GM12878 (cell line): ENCODE measurements around the gene MYG1. TPM values are rescaled to one million over a fixed set of nuclear protein-coding genes. Genes with fewer than 3 reads are reported as not detected.
A peak's percentile ranks its signal among the peaks of the same experiment; 100 is the strongest.

Experiments
- ATAC-seq: fragments of 200-7000 bp; cut with Tn5 transposase; 3 replicates; pipeline ENCODE4 v1.9.1; 2020; ENCODE audit warnings: mild to moderate bottlenecking, moderate library complexity
- BruUV-seq: library from RNA; stranded (reverse); fragments of 400-500 nt; replicated peaks from 2 replicates; lab custom pipeline; 2021; lab: Mats Ljungman, UMichigan
- CTCF ChIA-PET: fragments of 300-600 bp; sonication (Branson Sonifier 250); formaldehyde crosslinking; extraction: SDS; loops from one replicate; lab custom pipeline; 2021; ENCODE audit warnings: inconsistent platforms; lab: Yijun Ruan, JAX
- POLR2A ChIA-PET: fragments of 350-600 bp; formaldehyde crosslinking; extraction: SDS; loops from one replicate; lab custom pipeline; 2021; ENCODE audit warnings: inconsistent platforms; lab: Charles Lee
- RAD21 ChIA-PET: fragments of 300-600 bp; sonication (Branson Sonifier 250); formaldehyde crosslinking; loops from one replicate; lab custom pipeline; 2023; ENCODE audit warnings: antibody characterized with exemption; ENCODE audit not compliant: unreplicated experiment; lab: Charles Lee
- SMC1A ChIA-PET: fragments of 300-600 bp; sonication (Branson Sonifier 250); formaldehyde crosslinking; loops from one replicate; lab custom pipeline; 2023; ENCODE audit not compliant: unreplicated experiment, uncharacterized antibody; lab: Charles Lee
- DNase-seq: peaks from one replicate; pipeline ENCODE4 v3.0.0-alpha.2; 2011; ENCODE audit warnings: low read depth, low spot score
- FAIRE-seq: peaks from 3 replicates; lab custom pipeline; 2011; peaks lifted over from hg19 to GRCh38; lab: Jason Lieb, UNC
- H2AFZ ChIP-seq: 2 replicates; pipeline ENCODE4 v1.6.0; 2011; ENCODE audit warnings: low read depth, low read length, control low read depth; ENCODE audit not compliant: control insufficient read depth
- H3K27ac ChIP-seq: 2 replicates; pipeline ENCODE4 v1.5.1; 2011; ENCODE audit warnings: control low read depth; ENCODE audit not compliant: control insufficient read depth, insufficient read depth
- H3K27me3 ChIP-seq, 2 experiments: replicated peaks in 1 of 2; 2 replicates each; pipeline versions ENCODE4 v1.6.0 to v1.6.1; 2011; ENCODE audit warnings: low read length in 1 of 2; ENCODE audit not compliant: control insufficient read depth in 2 of 2, insufficient read depth in 2 of 2
- H3K36me3 ChIP-seq, 2 experiments: 2 replicates each; pipeline ENCODE4 v1.5.1; 2011; ENCODE audit warnings: low read length in 1 of 2; ENCODE audit not compliant: control insufficient read depth in 2 of 2, insufficient read depth in 2 of 2
- H3K4me1 ChIP-seq: 2 replicates; pipeline ENCODE4 v1.6.1; 2011; ENCODE audit warnings: mild to moderate bottlenecking, low read length, moderate library complexity, mixed read lengths; ENCODE audit not compliant: control insufficient read depth, insufficient read depth
- H3K4me2 ChIP-seq: 2 replicates; pipeline ENCODE4 v1.6.0; 2011; ENCODE audit warnings: control low read depth; ENCODE audit not compliant: control insufficient read depth, insufficient read depth
- H3K4me3 ChIP-seq: fragments of 200-600 bp; sonication (generic); 2 replicates; pipeline ENCODE4 v1.5.1; 2016
- H3K79me2 ChIP-seq: 2 replicates; pipeline ENCODE4 v1.6.0; 2011; ENCODE audit warnings: low read length; ENCODE audit not compliant: control insufficient read depth, insufficient read depth
- H3K9ac ChIP-seq: 2 replicates; pipeline ENCODE4 v1.8.0; 2011; ENCODE audit warnings: low read length, control low read depth, mixed read lengths; ENCODE audit not compliant: control insufficient read depth, insufficient read depth
- H3K9me3 ChIP-seq: replicated peaks from 3 replicates; pipeline ENCODE4 v1.5.1; 2011; ENCODE audit warnings: mild to moderate bottlenecking, low read length; ENCODE audit not compliant: control insufficient read depth, insufficient read depth
- H4K20me1 ChIP-seq: 2 replicates; pipeline ENCODE4 v1.6.0; 2011; ENCODE audit not compliant: control insufficient read depth, insufficient read depth
- CEBPZ ChIP-seq: fragments of 150-350 bp; IDR thresholded peaks from 2 replicates; pipeline ENCODE4 v1.6.1; 2016; ENCODE audit warnings: low read depth, low read length
- CTCF ChIP-seq, 3 experiments: IDR thresholded peaks in 2 of 3; conservative IDR thresholded peaks in 1 of 3; 2 replicates each; pipeline ENCODE4 v1.5.1; 2011; ENCODE audit warnings: low read depth in 3 of 3, low read length in 3 of 3, mild to moderate bottlenecking in 3 of 3, control low read depth in 2 of 3, moderate library complexity in 2 of 3, inconsistent platforms in 1 of 3, mixed read lengths in 1 of 3; ENCODE audit not compliant: control insufficient read depth in 2 of 3, insufficient read depth in 1 of 3; ENCODE audit errors: extremely low read depth in 1 of 3
- E4F1 ChIP-seq: fragments of 450-650 bp; IDR thresholded peaks from 2 replicates; pipeline ENCODE4 v1.6.1; 2018; ENCODE audit warnings: borderline replicate concordance, mild to moderate bottlenecking; ENCODE audit not compliant: partially characterized antibody
- FOXM1 ChIP-seq: IDR thresholded peaks from 2 replicates; pipeline ENCODE4 v1.6.1; 2012; ENCODE audit warnings: low read depth, mild to moderate bottlenecking, inconsistent platforms, low read length, moderate library complexity
- MTA2 ChIP-seq: fragments of 450-650 bp; IDR thresholded peaks from 2 replicates; pipeline ENCODE4 v1.6.1; 2016; ENCODE audit warnings: low read depth, mild to moderate bottlenecking, moderate library complexity
- NR2F1 ChIP-seq: fragments of 450-650 bp; conservative IDR thresholded peaks from 2 replicates; pipeline ENCODE4 v1.6.1; 2017; ENCODE audit warnings: mild to moderate bottlenecking
- PAX5 ChIP-seq: IDR thresholded peaks from 2 replicates; pipeline ENCODE4 v1.6.1; 2011; ENCODE audit warnings: low read depth, low read length, borderline replicate concordance
- RAD21 ChIP-seq: IDR thresholded peaks from 2 replicates; pipeline ENCODE4 v1.6.1; 2011; ENCODE audit warnings: mild to moderate bottlenecking, low read depth, low read length, moderate library complexity; ENCODE audit not compliant: insufficient read depth
- RELA ChIP-seq: fragments of 450-650 bp; IDR thresholded peaks from 2 replicates; pipeline ENCODE4 v1.8.0; 2014; ENCODE audit warnings: borderline replicate concordance; ENCODE audit not compliant: partially characterized antibody
- SMC3 ChIP-seq: IDR thresholded peaks from 2 replicates; pipeline ENCODE4 v1.6.1; 2011; ENCODE audit warnings: low read length, improper control_type of control experiment, borderline replicate concordance
- WGBS: methylation state at CpG from one replicate; pipeline ENCODE4 v1.1.6; 2016; ENCODE audit warnings: low lambda C conversion rate; ENCODE audit not compliant: insufficient replicate concordance, insufficient coverage; ENCODE audit errors: missing lambda C conversion rate; 5-methylcytosine and 5-hydroxymethylcytosine counted together
- in situ Hi-C: fragments of 300-500 bp; cut with MboI; formaldehyde crosslinking; loops from 9 replicates; pipeline ENCODE4 v1.14.3; 2018; ENCODE audit warnings: mixed read lengths
- intact Hi-C: fragments of 100-400 bp; cut with micrococcal nuclease; formaldehyde crosslinking; loops from one replicate; pipeline ENCODE4 v1.14.2; 2022; ENCODE audit not compliant: unreplicated experiment
- polyA plus RNA-seq, 11 experiments: library from polyadenylated mRNA; depleted of rRNA in 4 of 11; unstranded in 6 of 11; stranded (reverse) in 5 of 11; fragments of >200 nt; fragmentation: Nextera tagmentation in 4 of 11; fragmentation: Illumina TruSeq in 1 of 11; extraction: Ambion mirVana in 4 of 11; extraction: Trizol in 1 of 11; gene quantifications; 1 replicate in 1 of 11; 2 replicates in 10 of 11; pipeline versions ENCODE4 v1.2.1 to v1.2.3, GENCODE V29; 2011 to 2016; ENCODE audit warnings: inconsistent platforms in 2 of 11, missing spikeins in 2 of 11, low read depth in 1 of 11
- total RNA-seq, 4 experiments: library from RNA; depleted of rRNA in 3 of 4; stranded (reverse); fragments of >200 nt in 3 of 4; fragmentation: Illumina TruSeq in 1 of 4; extraction: Trizol in 1 of 4; gene quantifications; 2 replicates each; pipeline versions ENCODE4 v1.2.1 to v1.2.3, GENCODE V29; 2013 to 2021

The MYG1 gene
- total and polyA plus RNA-seq, 10 of the 15 experiments (the other 5 are each of a cell fraction or from before 2014, with no cell fraction given), result 20.7 to 81.0 (median 49.4) TPM

- RAD21 ChIA-PET, result interaction anchor here (0.6 to 6.3 kb wide), 9 partner anchors 17 to 181 kb away, joined by 3 to 118 read pairs (median 4); partner anchors contain the start of genes PFDN5 and TARBP2
Measured at GRCh38 chr12:53327435-53328042, 28.0 kb downstream of the MYG1 start.

More at GRCh38 chr12:53327435-53328042, 28.0 kb downstream of the MYG1 start:
- Histone ChIP-seq H3K9ac (no peak overlapping the region), H3K79me2 (no peaks in the 10 kb centered on the region)
- TF ChIP-seq NR2F1 (peak; percentile 37; the same call in 1 of the 2 replicates), E4F1 (no peak), PAX5 (no peak), CEBPZ (no peak), MTA2 (no peak), RAD21 (peak; percentile 48), CTCF (IDR thresholded peaks at IDR 0.05 in 2 of 3, conservative IDR thresholded peaks at IDR 0.05 in 1 of 3; ENCODE audit: control insufficient read depth in 2 of 3, extremely low read depth in 1 of 3, insufficient read depth in 1 of 3, low read depth in 3 of 3, low read length in 3 of 3) (peak; percentile 18 to 38 (median 24); a peak in 3 of 6 replicates), SMC3 (peak; percentile 29; the same call in 1 of the 2 replicates), FOXM1 (no peak), RELA (no peak)
- TF ChIP-seq, all 136 proteins: peak for 4
- intact Hi-C loops (no loop called here), in situ Hi-C loops (no loop called here)
- WGBS, result 48% methylated on average over 3 of the region's 3 CpGs
- no peak for FAIRE-seq
- no TSS peak for BruUV-seq
- no peak for ATAC-seq
- Histone ChIP-seq H3K4me3 (no peak overlapping the region), H3K36me3 (no peaks in the 10 kb centered on the region), H3K27ac (no peak overlapping the region), H2AFZ (no peak overlapping the region), H4K20me1 (no peaks in the 10 kb centered on the region), H3K4me2 (no peak overlapping the region), H3K27me3 (peaks cover 0 to 1% of the 10 kb centered on the region in 2 experiments; a peak in 2 of 4 replicates), H3K4me1 (peaks cover 17% of the 10 kb centered on the region; the same call in 1 of the 2 replicates), H3K9me3 (no peaks in the 10 kb centered on the region)
- no peak for DNase-seq
- POLR2A ChIA-PET, result interaction anchor here (0.6 to 1.6 kb wide), 4 partner anchors 13 to 273 kb away, joined by 3 to 7 read pairs (median 4); no protein-coding TSS in a partner anchor
- SMC1A ChIA-PET, result interaction anchor here (0.9 to 9.8 kb wide), 7 partner anchors 11 to 181 kb away, joined by 3 to 123 read pairs (median 8); no protein-coding TSS in a partner anchor
- CTCF ChIA-PET, result interaction anchor here (1.0 to 15.1 kb wide), 17 partner anchors 8 to 206 kb away, joined by 3 to 240 read pairs (median 5); partner anchors contain the start of genes AMHR2, MYG1, PFDN5 and SP1
